GM18526 (cell line): ENCODE results near the gene TBC1D1.

Experiments
- POLR2A ChIP-seq: IDR thresholded peaks from 3 replicates; pipeline ENCODE4 v1.6.1; 2011; ENCODE audit not compliant: insufficient read length; ENCODE audit errors: extremely low read depth

TBC1D1 gene

GRCh38 chr4:38050560-38051350, 159.9 kb downstream of the TBC1D1 start:
- no peak for TF ChIP-seq POLR2A

- no peak for TF ChIP-seq POLR2A
Observed at GRCh38 chr4:38055566-38055965, 164.7 kb downstream of the TBC1D1 start.

- TF ChIP-seq POLR2A, result no peak
Observed at GRCh38 chr4:38056011-38056685, 165.3 kb downstream of the TBC1D1 start.

GRCh38 chr4:38058151-38058550, 167.3 kb downstream of the TBC1D1 start:
- TF ChIP-seq POLR2A, result no peak

- no peak for TF ChIP-seq POLR2A
Observed at GRCh38 chr4:38060829-38061431, 170.0 kb downstream of the TBC1D1 start.

GRCh38 chr4:38062088-38062775, 171.3 kb downstream of the TBC1D1 start:
- no peak for TF ChIP-seq POLR2A

GRCh38 chr4:38062776-38063097, 171.9 kb downstream of the TBC1D1 start:
- no peak for TF ChIP-seq POLR2A

GRCh38 chr4:38065176-38065575, 174.3 kb downstream of the TBC1D1 start:
- no peak for TF ChIP-seq POLR2A

- TF ChIP-seq POLR2A, result no peak
Observed at GRCh38 chr4:38065900-38066299, 175.0 kb downstream of the TBC1D1 start.

- no peak for TF ChIP-seq POLR2A
Observed at GRCh38 chr4:38067499-38067898, 176.6 kb downstream of the TBC1D1 start.

GRCh38 chr4:38068107-38068506, 177.2 kb downstream of the TBC1D1 start:
- TF ChIP-seq POLR2A, result no peak

GRCh38 chr4:38069271-38069760, 178.4 kb downstream of the TBC1D1 start:
- no peak for TF ChIP-seq POLR2A

- TF ChIP-seq POLR2A, result no peak
Observed at GRCh38 chr4:38071801-38072431, 181.0 kb downstream of the TBC1D1 start.

GRCh38 chr4:38072578-38072977, 181.7 kb downstream of the TBC1D1 start:
- TF ChIP-seq POLR2A, result no peak

- TF ChIP-seq POLR2A, result no peak
Observed at GRCh38 chr4:38073596-38074234, 182.8 kb downstream of the TBC1D1 start.
